GM19468 (cell line): ENCODE data around the gene PPARA.

Source experiments
- ATAC-seq: cut with Tn5 transposase; IDR thresholded peaks from one replicate; pipeline ENCODE4 v1.9.1; 2021; ENCODE audit warnings: mild to moderate bottlenecking, moderate library complexity, moderate number of reproducible peaks; ENCODE audit not compliant: unreplicated experiment; ENCODE audit errors: extremely low read depth

The PPARA gene

DNA sequence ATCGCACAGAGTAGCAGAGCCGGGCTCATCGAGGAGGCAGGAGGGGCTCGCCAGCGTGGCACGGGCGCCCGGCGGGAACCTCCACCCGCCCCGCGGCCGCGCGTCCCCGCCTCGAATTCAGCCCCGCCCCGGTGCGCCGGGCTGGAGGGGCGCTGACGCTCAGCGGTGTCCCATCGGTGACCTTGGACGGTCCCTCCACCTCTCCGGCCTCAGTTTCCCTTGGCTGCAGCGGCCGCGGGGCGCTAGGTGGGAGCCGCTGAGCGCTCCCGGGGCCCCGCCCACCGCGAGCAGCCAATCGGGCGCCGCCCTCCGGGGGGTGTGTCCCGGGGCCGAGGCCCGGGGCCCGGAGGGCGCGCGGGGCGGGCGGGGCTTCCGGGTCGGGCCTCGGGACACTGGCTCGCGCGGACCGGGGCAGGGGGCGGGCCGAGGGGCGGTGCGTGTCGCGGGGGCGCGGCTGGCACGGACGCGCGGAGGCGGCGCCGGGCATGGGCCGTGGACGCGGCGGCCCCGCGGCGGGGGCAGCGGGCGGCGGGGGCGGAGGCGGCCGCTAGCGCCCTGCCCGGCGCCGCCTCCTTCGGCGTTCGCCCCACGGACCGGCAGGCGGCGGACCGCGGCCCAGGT, at the start of gene PPARA:
TSS of gene PPARA (plus strand) at position 493 of the 621 bp plus-strand sequence. CDS start 47,858 bp downstream, outside the sequence.
- peak; percentile 52 for ATAC-seq

DNA sequence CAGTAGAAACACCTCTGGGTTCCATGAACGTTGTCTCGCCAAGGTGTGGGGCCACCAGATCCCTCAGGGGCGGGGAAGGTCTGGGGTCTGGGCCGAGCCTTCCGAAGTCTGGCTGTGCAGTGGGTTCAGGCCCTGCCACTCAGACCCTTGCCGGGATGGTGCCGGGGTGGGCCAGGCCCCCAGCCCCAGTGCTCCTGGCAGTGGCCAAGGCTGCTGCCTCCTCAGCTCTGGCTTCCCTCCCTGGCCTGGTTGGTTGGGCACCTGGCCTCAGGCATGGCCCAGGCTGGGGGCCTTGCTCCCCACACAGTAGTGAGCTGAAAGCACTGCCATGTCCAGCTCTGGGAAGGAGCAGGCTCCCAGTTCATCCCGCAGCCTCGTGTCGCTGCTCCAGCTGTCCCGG, 48.2 kb upstream of the PPARA start:
- no peak for ATAC-seq

DNA sequence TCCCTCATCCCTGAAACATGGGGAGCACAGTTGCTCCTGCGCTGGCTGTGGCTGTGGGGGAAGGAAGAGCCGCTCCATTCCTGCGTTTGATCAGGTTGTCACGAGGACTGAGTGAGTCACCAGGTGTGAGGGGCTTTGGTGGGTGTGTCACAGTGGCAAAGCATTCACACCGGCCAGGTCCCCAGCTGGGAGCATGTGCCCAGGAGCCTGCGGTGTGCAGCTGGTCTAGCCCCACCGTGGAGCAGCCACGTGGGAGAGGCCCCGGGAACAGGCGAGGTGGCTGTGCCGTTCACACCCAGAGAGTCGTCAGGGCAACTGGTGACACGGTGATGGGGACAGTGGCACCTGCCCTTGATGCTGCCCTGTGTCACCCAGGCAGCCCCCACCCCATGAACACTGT, 47.6 kb upstream of the PPARA start:
- ATAC-seq = no peak

DNA sequence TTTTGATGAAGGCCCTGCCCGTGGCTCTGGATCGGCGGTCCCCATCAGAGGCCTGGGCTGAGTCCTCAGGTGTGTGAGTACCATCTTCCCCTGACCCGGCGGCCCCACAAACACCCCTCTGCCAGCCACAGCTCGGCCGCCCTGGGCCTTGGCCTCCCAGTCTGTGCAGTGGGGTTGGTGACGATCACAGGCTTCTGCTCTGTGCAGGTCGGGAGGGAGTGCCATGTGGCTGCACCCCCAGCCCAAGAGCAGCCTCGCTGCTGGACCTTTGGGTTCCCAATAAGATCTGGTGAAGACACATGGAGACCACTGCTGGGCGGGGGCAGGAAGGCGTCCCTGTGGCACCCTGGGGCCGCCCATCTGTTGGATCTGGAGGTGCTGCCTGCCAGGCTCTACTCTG, 47.1 kb upstream of the PPARA start:
- no peak for ATAC-seq

DNA sequence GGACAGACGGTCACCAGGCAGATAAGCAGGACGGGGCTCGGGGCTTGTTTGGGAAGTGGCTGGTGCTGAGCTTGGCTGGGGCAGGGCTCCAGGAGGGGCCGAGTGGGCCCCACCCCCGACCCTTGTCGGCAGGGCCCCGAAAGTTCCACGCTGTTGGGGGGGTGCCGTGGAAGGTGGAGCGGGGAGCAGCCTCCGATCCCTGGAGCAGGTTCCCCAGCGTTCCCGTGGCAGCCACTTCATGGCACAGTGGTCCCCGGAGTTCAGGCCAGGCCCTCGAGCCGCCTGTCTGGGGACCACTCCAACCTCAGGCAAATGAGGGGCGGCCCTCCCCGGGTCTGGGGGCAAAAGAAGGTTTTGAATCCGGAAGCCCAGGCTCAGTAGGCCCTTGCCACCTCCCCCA, 46.7 kb upstream of the PPARA start:
- no peak for ATAC-seq

DNA sequence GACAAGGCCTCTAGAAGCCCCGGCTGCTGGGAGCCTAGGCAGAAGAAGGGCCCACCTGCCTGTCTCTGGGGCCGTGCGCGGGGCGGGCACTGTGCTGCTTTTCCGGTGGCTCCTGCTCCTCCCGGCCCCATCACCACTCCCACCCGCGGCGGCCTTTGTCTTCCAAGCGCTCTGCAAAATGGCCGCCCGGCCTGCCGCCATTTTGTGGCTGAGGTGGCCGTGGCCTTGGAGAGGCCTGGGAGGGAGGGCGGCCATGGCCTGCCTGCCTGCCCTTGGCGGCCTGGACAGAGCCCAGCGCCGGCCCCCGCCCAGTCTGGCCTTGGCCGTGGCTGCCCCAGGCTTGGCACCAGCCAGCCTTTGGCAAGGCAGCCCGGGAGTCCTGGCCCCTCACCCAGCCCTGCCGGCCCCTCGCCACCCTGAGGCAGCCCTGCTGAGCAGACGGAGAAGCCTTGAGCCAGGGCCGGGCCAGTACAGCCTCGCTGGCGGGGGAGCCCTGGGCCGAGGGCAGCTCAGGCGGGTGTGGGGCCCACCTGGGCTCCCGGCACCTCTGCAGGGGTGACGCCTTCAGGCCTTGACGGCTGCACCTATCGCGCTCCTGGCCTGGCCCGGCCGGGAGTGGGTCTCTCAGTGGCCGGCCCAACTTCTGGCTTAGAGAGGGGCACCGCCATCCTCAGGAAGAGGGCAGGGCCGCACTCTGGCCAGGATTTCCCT, 46.0 kb upstream of the PPARA start:
- ATAC-seq = no peak

DNA sequence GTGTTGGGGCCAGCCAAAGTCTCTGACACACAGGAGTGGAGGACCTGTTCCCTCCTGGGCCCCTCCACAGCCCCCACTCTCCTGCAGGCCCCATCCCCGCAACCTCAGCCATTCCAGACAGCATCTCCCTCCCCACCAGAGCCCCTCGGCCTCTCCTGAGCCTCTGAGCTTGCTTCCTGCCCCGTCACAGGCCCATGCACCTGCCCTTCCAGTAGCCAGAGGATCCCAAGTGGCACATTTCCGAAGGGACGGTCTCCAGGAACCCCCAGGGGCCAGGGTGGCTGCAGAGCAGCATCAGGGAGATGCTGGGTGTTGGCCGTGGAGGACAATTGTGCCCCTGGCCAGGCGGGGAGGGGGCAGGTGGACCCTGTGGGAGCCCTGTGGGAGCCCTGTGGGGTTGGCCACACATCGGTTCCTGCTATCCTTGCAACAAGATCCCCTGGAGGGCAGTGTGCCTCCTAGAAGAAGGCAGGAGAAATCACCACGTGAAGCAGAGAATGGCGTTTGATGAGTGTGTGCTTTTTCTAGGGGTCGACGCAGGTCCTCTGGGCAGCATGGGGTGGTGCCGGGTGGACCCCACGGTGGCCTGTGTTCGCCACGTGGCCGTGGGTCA, 45.3 kb upstream of the PPARA start:
- ATAC-seq = no peak

DNA sequence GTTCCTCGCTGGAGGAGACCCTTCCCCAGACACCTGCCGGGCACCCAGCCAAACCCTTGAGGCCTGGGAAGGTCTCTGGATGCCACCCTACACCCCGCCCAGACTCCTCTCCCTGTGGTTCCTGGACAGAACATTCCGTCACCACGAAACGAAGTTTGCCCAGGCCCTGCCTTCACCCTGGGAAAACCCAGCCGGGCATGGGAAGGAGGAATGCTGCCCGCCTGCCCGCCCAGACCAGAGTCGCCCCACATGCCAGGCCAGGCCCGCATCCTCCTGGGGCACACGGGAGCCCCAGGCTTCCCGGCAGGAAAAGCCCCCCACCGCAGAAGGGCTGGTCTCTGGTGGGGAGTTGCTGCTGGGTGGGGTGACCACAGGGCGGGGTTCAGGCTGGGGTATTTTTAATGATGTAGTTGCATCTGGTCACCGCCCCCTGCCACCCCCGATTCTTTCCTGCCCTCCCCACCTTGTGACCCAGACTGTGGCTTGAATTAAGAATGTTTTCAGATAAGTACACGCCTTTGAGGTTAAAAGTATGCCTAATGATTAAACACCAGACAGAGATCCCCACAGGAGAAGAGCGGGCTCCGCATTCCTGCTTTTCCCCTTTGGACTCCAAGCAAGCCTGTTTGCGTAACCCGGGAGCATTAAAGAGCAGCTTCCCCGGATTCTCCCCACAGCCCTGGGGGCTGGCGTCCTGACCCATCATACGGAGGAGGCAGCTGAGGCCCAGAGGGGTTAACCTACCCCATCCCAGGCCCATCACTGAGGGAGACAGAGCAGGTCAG, 44.6 kb upstream of the PPARA start:
- ATAC-seq = no peak

DNA sequence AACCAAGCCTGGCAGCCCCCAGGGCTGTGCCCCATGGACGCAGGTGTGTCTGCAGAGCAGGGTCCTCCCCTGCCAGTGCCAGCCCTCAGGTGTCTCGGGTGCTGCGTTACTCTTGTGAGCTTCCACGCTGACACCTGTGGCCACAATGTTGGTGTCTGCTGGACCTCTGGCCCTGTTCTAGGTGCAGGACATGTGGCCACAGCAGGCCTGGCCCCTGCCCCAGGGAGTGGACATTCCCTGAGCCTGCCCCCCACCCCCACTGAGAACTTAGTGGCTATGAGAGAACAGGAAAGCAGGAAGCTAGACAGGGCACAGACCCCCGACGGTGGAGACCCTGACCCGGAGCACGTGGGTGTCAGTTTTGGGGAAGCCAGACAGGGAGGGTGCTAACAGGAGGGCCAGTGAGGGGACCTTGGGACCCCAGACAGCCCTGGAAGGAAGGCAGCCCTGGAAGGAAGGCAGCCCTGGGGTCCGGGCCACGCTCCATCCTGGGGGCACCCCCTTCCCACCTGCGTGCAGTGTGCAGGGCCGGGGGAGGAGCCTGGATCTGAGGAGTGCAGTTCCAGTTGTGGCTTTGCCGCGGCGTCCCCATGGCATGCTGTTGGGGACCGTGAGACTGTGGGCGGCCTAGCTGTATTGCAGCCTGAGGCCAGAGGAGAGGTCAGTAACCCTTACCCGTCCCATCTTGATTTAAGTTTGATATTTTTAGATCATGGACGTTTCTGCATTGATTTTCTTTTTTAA, 43.9 kb upstream of the PPARA start:
- ATAC-seq = no peak

DNA sequence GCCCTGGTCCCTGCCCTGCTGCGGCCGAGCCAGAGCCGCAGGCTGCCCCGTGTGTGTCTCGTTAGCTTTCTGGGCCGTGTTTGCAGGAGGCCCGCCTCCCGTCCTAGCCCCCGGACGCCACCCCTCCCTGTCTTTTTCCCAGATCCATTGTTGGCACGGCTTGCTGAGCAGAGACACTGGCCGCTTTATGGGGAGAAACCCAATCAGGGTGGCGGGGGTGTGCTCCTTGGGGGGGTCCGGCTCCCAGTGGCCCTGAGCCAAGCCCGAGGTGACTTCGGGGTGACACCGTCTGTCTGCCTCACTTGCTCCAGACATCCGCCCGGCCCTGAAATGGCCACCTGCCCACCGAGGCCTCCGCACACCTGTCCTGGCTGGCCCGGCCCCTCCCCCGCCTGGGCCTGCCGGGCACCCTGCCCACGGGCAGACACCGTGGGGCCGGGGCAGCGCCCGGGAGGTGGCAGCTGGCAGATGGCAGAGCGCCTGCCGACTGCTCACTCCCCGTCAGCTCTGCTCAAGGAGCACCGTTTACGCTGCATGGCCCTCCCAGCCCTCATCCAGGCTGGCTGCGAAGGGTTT, 43.1 kb upstream of the PPARA start:
- no peak for ATAC-seq

DNA sequence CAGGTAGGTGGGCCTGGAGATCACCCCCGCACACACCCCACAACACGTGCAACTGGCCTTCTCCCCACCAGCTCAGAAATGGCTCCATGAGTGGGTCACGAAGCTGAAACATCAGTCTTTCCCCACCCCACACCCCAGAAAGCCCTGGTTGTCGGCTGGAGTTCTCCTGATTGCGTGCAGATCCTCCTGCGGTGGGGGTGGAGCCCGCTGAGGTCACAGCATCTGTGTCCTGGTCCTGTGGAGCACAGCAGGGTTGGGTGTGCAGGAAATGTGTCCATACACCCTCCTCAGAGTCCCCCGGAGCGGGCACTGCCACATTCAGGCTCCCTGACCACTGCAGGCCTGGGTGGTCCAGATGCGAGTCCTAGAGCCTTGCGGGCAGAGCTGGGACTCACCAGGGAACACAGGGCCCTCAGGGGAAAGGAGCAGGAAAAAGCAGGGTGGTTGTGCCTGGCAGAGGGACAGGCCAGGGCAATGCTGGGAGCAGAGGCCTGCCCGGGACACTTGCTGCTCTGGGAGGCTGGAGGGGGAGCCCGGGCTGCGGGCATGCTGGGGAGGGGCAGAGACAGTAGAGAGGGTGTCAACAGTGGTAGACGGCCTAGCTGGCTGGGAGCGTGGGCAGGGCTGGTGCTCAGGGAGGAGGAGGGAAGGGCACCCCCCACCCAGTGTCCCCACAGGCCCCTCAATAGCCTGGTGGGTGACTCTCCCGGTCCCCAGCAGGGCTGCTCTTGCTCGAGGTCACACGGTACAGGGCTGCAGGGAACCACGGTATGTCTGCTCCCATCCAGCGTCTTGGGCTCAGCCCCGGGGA, 42.4 kb upstream of the PPARA start:
- no peak for ATAC-seq

DNA sequence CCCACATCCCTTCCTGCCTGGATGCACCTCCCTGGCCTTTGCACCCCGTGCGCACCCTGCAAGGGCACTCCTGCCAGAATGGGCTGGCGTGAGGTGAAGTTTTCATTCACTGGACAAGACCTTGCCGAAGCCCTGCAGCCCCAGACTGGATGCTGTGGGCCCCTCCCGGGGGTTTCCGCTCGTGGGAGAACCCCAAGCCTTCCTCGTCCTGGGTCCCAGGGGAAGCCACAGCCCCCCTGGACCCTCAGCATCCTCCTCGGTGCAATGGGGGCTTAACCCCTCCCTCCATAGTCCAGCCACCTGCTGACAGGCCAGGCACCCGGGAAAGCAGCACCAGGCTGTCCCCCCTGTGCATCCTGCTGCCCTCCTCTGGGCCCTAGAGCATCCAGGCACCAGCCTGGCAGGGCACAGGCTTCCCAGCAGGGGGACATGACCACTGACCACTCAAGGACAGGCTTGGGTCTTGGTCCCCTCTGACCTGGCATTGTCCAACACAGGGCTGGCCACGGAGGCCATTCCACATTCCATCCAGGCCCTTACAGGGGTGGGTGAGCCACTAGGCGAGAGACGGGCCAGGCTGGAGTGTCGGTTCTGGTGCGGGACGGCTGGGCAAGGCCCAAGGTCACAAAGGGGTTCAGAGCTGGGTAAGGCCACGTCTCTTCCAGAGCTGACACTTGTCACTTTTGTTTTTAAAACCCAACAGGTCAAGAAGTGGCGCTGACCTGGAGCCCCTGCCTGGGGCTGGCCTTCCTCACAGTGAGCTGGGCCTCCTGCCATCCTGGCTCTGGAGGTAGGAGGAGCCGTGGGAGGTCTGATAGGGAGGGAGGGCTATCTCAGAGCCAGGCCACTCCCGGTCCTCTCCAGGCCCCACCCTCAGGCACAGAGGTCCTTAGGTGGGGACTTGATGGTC, 41.5 kb upstream of the PPARA start:
- no peak for ATAC-seq

DNA sequence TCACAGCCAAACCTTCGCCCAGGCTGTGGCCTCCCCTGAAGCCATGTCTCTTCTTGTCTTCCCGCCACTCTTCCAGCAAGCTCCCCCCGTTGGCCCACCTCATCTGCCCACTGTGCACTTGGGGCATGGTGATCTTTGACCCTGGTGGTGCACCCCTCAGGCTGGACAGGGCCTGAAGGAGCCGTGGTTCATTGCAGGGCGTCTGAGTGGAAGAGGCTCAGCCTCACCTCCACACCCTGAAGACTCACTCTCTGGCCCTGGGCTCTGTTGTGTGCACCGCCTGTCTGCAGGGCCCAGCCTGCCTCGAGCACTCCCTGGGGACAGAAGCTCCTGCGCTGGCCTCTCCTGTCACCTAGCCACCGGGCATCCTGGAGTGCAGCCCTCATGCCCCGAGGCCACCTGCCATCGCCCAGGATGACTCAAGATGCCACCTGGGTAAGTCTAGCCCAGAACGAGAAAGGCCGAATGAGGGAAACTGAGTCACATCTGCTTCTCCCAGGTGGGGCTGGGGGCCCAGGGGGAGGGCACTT, 40.8 kb upstream of the PPARA start:
- no peak for ATAC-seq

DNA sequence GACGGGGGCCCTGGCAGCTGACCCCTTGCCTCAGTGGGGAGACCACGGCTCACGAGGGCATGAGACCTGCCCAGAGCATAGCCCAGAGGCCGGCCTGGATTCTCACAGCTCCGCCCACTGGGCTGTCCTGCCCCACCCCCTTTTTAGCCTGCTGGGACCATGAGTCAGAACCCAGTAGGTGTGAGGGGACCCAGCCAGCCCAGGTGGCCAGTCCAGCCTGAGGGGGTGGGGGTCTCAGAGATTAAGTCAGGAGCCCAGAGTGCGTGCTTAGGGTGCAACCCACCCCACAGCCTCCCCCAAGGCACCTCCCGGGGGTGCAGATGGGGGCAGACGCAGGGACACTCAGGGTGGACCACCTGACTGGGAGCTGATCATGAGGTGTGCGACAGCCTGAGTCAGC, 40.1 kb upstream of the PPARA start:
- ATAC-seq = no peak

DNA sequence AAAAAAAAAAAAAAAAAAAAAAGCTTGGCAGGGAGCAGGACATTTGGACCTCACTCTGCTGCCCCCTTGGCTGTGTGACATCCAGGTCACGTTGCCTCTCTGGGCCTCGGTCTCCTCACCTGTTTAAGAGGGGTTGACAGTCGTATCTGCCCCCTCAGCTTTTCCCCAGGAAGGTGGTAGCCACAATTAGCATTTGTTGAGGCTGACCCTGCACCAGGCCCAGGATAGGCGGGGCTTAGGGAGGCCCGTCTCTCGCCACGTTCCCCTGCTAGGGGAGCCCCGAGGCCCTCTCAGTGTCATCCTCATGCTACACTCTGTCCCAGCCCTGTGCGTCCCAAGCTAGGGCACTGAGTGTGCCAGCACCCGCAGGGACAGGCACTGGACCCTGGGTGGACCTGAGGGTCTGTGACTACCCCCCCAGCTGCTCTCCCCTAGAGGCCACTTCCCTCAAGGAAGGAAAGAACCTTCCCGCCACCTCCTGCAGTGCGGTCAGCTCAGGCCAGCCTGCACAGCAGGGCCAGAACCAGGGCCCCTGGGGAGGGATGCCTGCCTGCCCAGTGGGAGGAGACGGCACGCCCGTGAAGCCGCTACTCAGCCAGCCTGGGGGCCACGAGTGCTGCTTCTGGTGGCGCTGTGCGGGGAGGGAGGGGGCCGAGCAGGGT, 38.5 kb upstream of the PPARA start:
- no peak for ATAC-seq

DNA sequence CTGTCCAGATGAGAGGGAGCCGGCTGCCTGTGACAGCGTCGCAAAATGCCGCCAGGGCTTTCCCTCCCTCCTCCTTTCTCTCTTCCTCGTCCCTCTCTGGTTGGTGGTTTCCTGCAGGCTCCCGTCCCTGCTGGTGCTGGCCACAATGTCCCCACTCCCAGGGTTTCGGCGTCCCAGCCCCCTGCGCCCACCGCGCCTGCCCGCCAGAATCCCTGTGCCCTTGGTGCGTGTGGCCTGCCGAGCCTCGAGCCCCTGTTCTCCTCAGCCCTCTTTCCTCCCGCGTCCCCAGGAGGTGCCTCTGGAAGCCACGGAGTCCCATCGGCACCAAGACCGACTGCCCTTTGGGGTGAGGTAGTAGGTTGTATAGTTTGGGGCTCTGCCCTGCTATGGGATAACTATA, 37.9 kb upstream of the PPARA start:
- no peak for ATAC-seq
